HG02981 (cell line): ENCODE results near the gene TPO.

ENCODE experiments used
- ATAC-seq: cut with Tn5 transposase; IDR thresholded peaks from one replicate; pipeline ENCODE4 v1.9.1; 2021; ENCODE audit warnings: mild to moderate bottlenecking, moderate library complexity; ENCODE audit not compliant: unreplicated experiment

TPO gene

GRCh38 chr2:1518331-1518803, 105.1 kb downstream of the TPO start:
- ATAC-seq = no peak

- ATAC-seq = no peak
These were observed 105.7 kb downstream of the TPO start for GRCh38 chr2:1518867-1519530.

GRCh38 chr2:1521191-1521877, 108.1 kb downstream of the TPO start:
- ATAC-seq = no peak

GRCh38 chr2:1521878-1522830, 108.9 kb downstream of the TPO start:
- ATAC-seq = no peak

GRCh38 chr2:1527153-1527992, 114.1 kb downstream of the TPO start:
- no peak for ATAC-seq

GRCh38 chr2:1528273-1529064, 115.2 kb downstream of the TPO start:
- ATAC-seq = no peak

GRCh38 chr2:1538663-1539062, 125.4 kb downstream of the TPO start:
- no peak for ATAC-seq

- no peak for ATAC-seq
These were observed 126.2 kb downstream of the TPO start for GRCh38 chr2:1539441-1539840.

- no peak for ATAC-seq
These were observed 126.7 kb downstream of the TPO start for GRCh38 chr2:1539973-1540372.

- no peak for ATAC-seq
These were observed 127.2 kb downstream of the TPO start for GRCh38 chr2:1540481-1540880.

GRCh38 chr2:1541040-1541439, 127.8 kb downstream of the TPO start:
- ATAC-seq = no peak

GRCh38 chr2:1541819-1542475, 128.7 kb downstream of the TPO start:
- ATAC-seq = no peak

GRCh38 chr2:1542971-1543370, 129.7 kb downstream of the TPO start:
- ATAC-seq = no peak

- ATAC-seq = no peak
These were observed 130.7 kb downstream of the TPO start for GRCh38 chr2:1543776-1544477.

- ATAC-seq = no peak
These were observed 131.3 kb downstream of the TPO start for GRCh38 chr2:1544478-1545069.

GRCh38 chr2:1546023-1546591, 132.8 kb downstream of the TPO start:
- ATAC-seq = no peak

GRCh38 chr2:1546901-1547300, 133.6 kb downstream of the TPO start:
- no peak for ATAC-seq
